GM23338 (cell line): ENCODE results near the gene OGT. TPM values are rescaled to one million over a fixed set of nuclear protein-coding genes. Genes with fewer than 3 reads are reported as not detected.

Source experiments
- ATAC-seq: fragments of 200-7000 bp; cut with Tn5 transposase; 3 replicates; pipeline ENCODE4 v1.9.1; 2020
- DNase-seq: peaks from one replicate; pipeline ENCODE4 v3.0.0-alpha.2; 2015; ENCODE audit warnings: low spot score
- H2AFZ ChIP-seq: fragments of 200-600 bp; sonication (generic); 2 replicates; pipeline ENCODE4 v1.8.0; 2016; ENCODE audit warnings: antibody characterized with exemption, mild to moderate bottlenecking, moderate library complexity
- H3F3A ChIP-seq: fragments of 200-600 bp; sonication (generic); replicated peaks from 2 replicates; pipeline ENCODE4 v1.8.0; 2017; ENCODE audit warnings: antibody characterized with exemption, mixed run types, low read depth
- H3K27ac ChIP-seq: fragments of 200-600 bp; sonication (generic); 2 replicates; pipeline ENCODE4 v1.6.1; 2016; ENCODE audit warnings: low read depth
- H3K27me3 ChIP-seq: fragments of 200-600 bp; sonication (generic); 2 replicates; pipeline ENCODE4 v1.8.0; 2016; ENCODE audit warnings: mild to moderate bottlenecking, mixed run types, moderate library complexity; ENCODE audit not compliant: insufficient read depth
- H3K36me3 ChIP-seq: fragments of 200-600 bp; sonication (generic); 2 replicates; pipeline ENCODE4 v1.8.0; 2016; ENCODE audit warnings: mild to moderate bottlenecking; ENCODE audit not compliant: insufficient read depth
- H3K4me1 ChIP-seq: fragments of 200-600 bp; sonication (generic); 2 replicates; pipeline ENCODE4 v1.8.0; 2016; ENCODE audit warnings: mild to moderate bottlenecking, moderate library complexity; ENCODE audit not compliant: insufficient read depth
- H3K4me2 ChIP-seq: fragments of 200-600 bp; sonication (generic); 2 replicates; pipeline ENCODE4 v1.7.1; 2017; ENCODE audit warnings: mixed run types
- H3K4me3 ChIP-seq: fragments of 200-600 bp; sonication (generic); 2 replicates; pipeline ENCODE4 v1.6.1; 2016; ENCODE audit warnings: mixed run types
- H3K79me2 ChIP-seq: fragments of 200-600 bp; sonication (generic); replicated peaks from 2 replicates; pipeline ENCODE4 v1.8.0; 2017; ENCODE audit warnings: mild to moderate bottlenecking; ENCODE audit not compliant: insufficient read depth
- H3K9me2 ChIP-seq: fragments of 200-600 bp; sonication (generic); 2 replicates; pipeline ENCODE4 v1.8.0; 2017; ENCODE audit not compliant: insufficient read depth
- H4K20me1 ChIP-seq: fragments of 200-600 bp; sonication (generic); replicated peaks from 2 replicates; pipeline ENCODE4 v1.8.0; 2017; ENCODE audit warnings: mild to moderate bottlenecking; ENCODE audit not compliant: insufficient read depth
- H3K27ac Mint-ChIP-seq: 2 replicates; pipeline ENCODE4 v1.8.0; 2020; ENCODE audit warnings: inconsistent platforms, mild to moderate bottlenecking, moderate library complexity, mixed read lengths
- H3K27me3 Mint-ChIP-seq: 3 replicates; pipeline ENCODE4 v1.8.0; 2022; ENCODE audit warnings: low read depth, mild to moderate bottlenecking, moderate library complexity, mixed read lengths, inconsistent platforms; ENCODE audit not compliant: insufficient read depth, poor library complexity
- H3K36me3 Mint-ChIP-seq: 3 replicates; pipeline ENCODE4 v1.8.0; 2021; ENCODE audit warnings: low read depth, mild to moderate bottlenecking, inconsistent platforms, moderate library complexity, mixed read lengths
- H3K4me1 Mint-ChIP-seq: 3 replicates; pipeline ENCODE4 v1.8.0; 2020; ENCODE audit warnings: mild to moderate bottlenecking, inconsistent platforms, mixed read lengths
- H3K4me3 Mint-ChIP-seq: 3 replicates; pipeline ENCODE4 v1.8.0; 2021; ENCODE audit warnings: moderate library complexity, mild to moderate bottlenecking, inconsistent platforms, mixed read lengths
- H3K9me3 Mint-ChIP-seq: 3 replicates; pipeline ENCODE4 v1.8.0; 2020; ENCODE audit warnings: moderate library complexity, mild to moderate bottlenecking, inconsistent platforms, mixed read lengths
- CREB1 ChIP-seq: fragments of 250-450 bp; sonication (Bioruptor Pico); IDR thresholded peaks from 2 replicates; pipeline ENCODE4 v1.5.0; 2020; ENCODE audit warnings: low read depth, mild to moderate bottlenecking, moderate library complexity
- CTCF ChIP-seq, 2 experiments: fragments of 200-600 bp in 1 of 2; sonication (generic) in 1 of 2; conservative IDR thresholded peaks; 2 replicates each; pipeline versions ENCODE4 v1.5.1 to v1.6.1; 2016 to 2017; ENCODE audit warnings: antibody characterized with exemption in 2 of 2, low read depth in 2 of 2, mild to moderate bottlenecking in 2 of 2, moderate library complexity in 1 of 2
- ETS1 ChIP-seq: IDR thresholded peaks from 2 replicates; pipeline ENCODE4 v1.6.1; 2016; ENCODE audit warnings: antibody characterized with exemption
- EZH2 ChIP-seq: fragments of 200-600 bp; sonication (generic); IDR thresholded peaks from one replicate; pipeline ENCODE4 v1.8.0; 2017; ENCODE audit warnings: antibody characterized with exemption, mild to moderate bottlenecking, low read depth; ENCODE audit not compliant: unreplicated experiment
- EZH2phosphoT487 ChIP-seq: fragments of 200-600 bp; sonication (generic); IDR thresholded peaks from one replicate; pipeline ENCODE4 v1.8.1; 2018; ENCODE audit warnings: antibody characterized with exemption; ENCODE audit not compliant: unreplicated experiment
- NANOG ChIP-seq: IDR thresholded peaks from 2 replicates; pipeline ENCODE4 v1.6.1; 2016; ENCODE audit warnings: antibody characterized with exemption, borderline replicate concordance
- REST ChIP-seq: IDR thresholded peaks from one replicate; pipeline ENCODE4 v1.6.1; 2018; ENCODE audit warnings: antibody characterized with exemption; ENCODE audit not compliant: unreplicated experiment
- STAT1 ChIP-seq: IDR thresholded peaks from one replicate; pipeline ENCODE4 v1.6.1; 2016; ENCODE audit warnings: antibody characterized with exemption; ENCODE audit not compliant: unreplicated experiment
- ZNF331 ChIP-seq: fragments of 250-450 bp; sonication (Bioruptor Pico); IDR thresholded peaks from 2 replicates; pipeline ENCODE4 v1.5.0; 2020; ENCODE audit warnings: low read depth, mild to moderate bottlenecking, moderate library complexity
- ZNF462 ChIP-seq: fragments of 250-450 bp; sonication (Bioruptor Pico); IDR thresholded peaks from 2 replicates; pipeline ENCODE4 v1.5.0; 2020; ENCODE audit warnings: mild to moderate bottlenecking, moderate library complexity
- polyA plus RNA-seq: library from polyadenylated mRNA; unstranded; fragments of >200 nt; fragmentation: Nextera tagmentation; extraction: Ambion mirVana; gene quantifications from 2 replicates; pipeline ENCODE4 v1.2.1, GENCODE V29; 2016
- total RNA-seq: library from RNA; depleted of rRNA; stranded (reverse); fragments of >200 nt; shearing (Covaris generic); gene quantifications from 2 replicates; pipeline ENCODE4 v1.2.3, GENCODE V29; 2014

The OGT gene
- total and polyA plus RNA-seq, 2 experiments from 2014 or later: 43.3 to 163 TPM

- TF ChIP-seq NANOG (no peak), STAT1 (no peak), CTCF (conservative IDR thresholded peaks at IDR 0.05; ENCODE audit: low read depth in 2 of 2) (no peak), CREB1 (CRISPR knock-in tag) (no peak), REST (no peak)
Observed at GRCh38 chrX:71581210-71581609, 48.3 kb downstream of the OGT start (continued).

GRCh38 chrX:71586929-71587328 lies 54.0 kb downstream of the OGT start:
- Histone ChIP-seq H3K36me3 (no peaks in the 10 kb centered on the region), H2AFZ (no peak overlapping the region), H3K4me1 (no peaks in the 10 kb centered on the region), H3K79me2 (no peaks in the 10 kb centered on the region), H3K27ac (no peak overlapping the region), H3F3A (no peaks in the 10 kb centered on the region), H3K9me2 (no peaks in the 10 kb centered on the region), H3K4me3 (no peak overlapping the region), H4K20me1 (no peaks in the 10 kb centered on the region), H3K4me2 (no peak overlapping the region), H3K27me3 (no peaks in the 10 kb centered on the region)
- Mint-ChIP-seq H3K27ac (no peak overlapping the region), H3K4me3 (no peak overlapping the region), H3K27me3 (no peaks in the 10 kb centered on the region), H3K4me1 (peaks cover 4% of the 10 kb centered on the region; the same call in 2 of the 3 replicates), H3K9me3 (no peaks in the 10 kb centered on the region; the same call in 2 of the 3 replicates), H3K36me3 (peaks cover 3% of the 10 kb centered on the region; the same call in 1 of the 3 replicates)
- DNase-seq (no peak), ATAC-seq (no peak)
- TF ChIP-seq ZNF331 (no peak), ZNF462 (CRISPR knock-in tag) (no peak), CREB1 (CRISPR knock-in tag) (no peak), ETS1 (no peak), EZH2 (no peak), EZH2phosphoT487 (no peak)
